BJ (cell line): Measurements from ENCODE around the gene YLPM1. TPM values are rescaled to one million over a fixed set of nuclear protein-coding genes. Genes with fewer than 3 reads are reported as not detected.
A peak's percentile ranks its signal among the peaks of the same experiment; 100 is the strongest.

Experiments
- CTCF ChIA-PET: fragments of 350-600 bp; formaldehyde crosslinking; extraction: SDS; loops from one replicate; lab custom pipeline; 2021; ENCODE audit warnings: antibody characterized with exemption, inconsistent platforms; lab: Yijun Ruan, JAX
- POLR2A ChIA-PET: fragments of 300-600 bp; sonication (Branson Sonifier 250); formaldehyde crosslinking; extraction: SDS; loops from one replicate; lab custom pipeline; 2021; ENCODE audit warnings: antibody characterized with exemption; lab: Charles Lee
- DNase-seq: peaks from one replicate; pipeline ENCODE4 v3.0.0-alpha.2; 2011; ENCODE audit warnings: low read depth
- H3K27me3 ChIP-seq: 2 replicates; pipeline ENCODE4 v1.6.0; 2011; ENCODE audit warnings: low read length; ENCODE audit not compliant: control insufficient read depth, insufficient read depth
- H3K36me3 ChIP-seq: 2 replicates; pipeline ENCODE4 v1.5.1; 2011; ENCODE audit warnings: low read length; ENCODE audit not compliant: control insufficient read depth, insufficient read depth
- H3K4me3 ChIP-seq: 2 replicates; pipeline ENCODE4 v1.5.1; 2011; ENCODE audit warnings: low read depth, mild to moderate bottlenecking, control low read depth, low read length
- CTCF ChIP-seq: IDR thresholded peaks from 2 replicates; pipeline ENCODE4 v1.5.1; 2011; ENCODE audit warnings: low read depth, mild to moderate bottlenecking, control low read depth, inconsistent platforms, low read length, moderate library complexity; ENCODE audit not compliant: insufficient read depth
- polyA plus RNA-seq: library from polyadenylated mRNA; depleted of rRNA; stranded (reverse); fragments of >200 nt; gene quantifications from 2 replicates; pipeline ENCODE4 v1.2.3, GENCODE V29; 2011

YLPM1 gene
- polyA plus RNA-seq, 1 experiment = 5.5 TPM

GRCh38 chr14:74848768-74849167 lies 85.7 kb downstream of the YLPM1 start:
- Histone ChIP-seq H3K36me3 (no peaks in the 10 kb centered on the region), H3K4me3 (no peak overlapping the region), H3K27me3 (no peaks in the 10 kb centered on the region)
- ChIA-PET POLR2A (no interaction called here), CTCF (interaction anchor here (1.0 to 8.5 kb wide), 5 partner anchors 12 to 240 kb away, joined by 3 to 64 read pairs (median 3); partner anchors contain the start of gene LTBP2)
- no peak for DNase-seq
- no peak for TF ChIP-seq CTCF

GRCh38 chr14:74852922-74853530 lies 89.9 kb downstream of the YLPM1 start:
- peak; percentile 84 for DNase-seq
- no peak for TF ChIP-seq CTCF
- ChIA-PET CTCF (interaction anchor here (0.5 to 13.8 kb wide), 10 partner anchors 8 to 455 kb away, joined by 3 to 315 read pairs (median 4); partner anchors contain the start of gene LTBP2), POLR2A (no interaction called here)
- no peaks in the 10 kb centered on the region for H3K36me3 ChIP-seq
- H3K4me3 ChIP-seq = no peak overlapping the region
- no peaks in the 10 kb centered on the region for H3K27me3 ChIP-seq

GRCh38 chr14:74853581-74853980 lies 90.5 kb downstream of the YLPM1 start:
- DNase-seq = no peak
- no peak overlapping the region for H3K4me3 ChIP-seq
- CTCF ChIA-PET = interaction anchor here (0.5 to 13.8 kb wide), 10 partner anchors 8 to 454 kb away, joined by 3 to 315 read pairs (median 4); partner anchors contain the start of gene LTBP2

GRCh38 chr14:74855021-74855420 lies 91.9 kb downstream of the YLPM1 start:
- no peak for TF ChIP-seq CTCF
- POLR2A ChIA-PET = no interaction called here
- Histone ChIP-seq H3K4me3 (no peak overlapping the region), H3K27me3 (no peaks in the 10 kb centered on the region), H3K36me3 (no peaks in the 10 kb centered on the region)
- CTCF ChIA-PET = interaction anchor here (1.3 to 13.8 kb wide), 5 partner anchors 12 to 246 kb away, joined by 3 to 315 read pairs (median 3); no protein-coding TSS in a partner anchor
- no peak for DNase-seq

More at GRCh38 chr14:74853581-74853980, 90.5 kb downstream of the YLPM1 start:
- POLR2A ChIA-PET = no interaction called here
- no peaks in the 10 kb centered on the region for H3K36me3 ChIP-seq
- no peaks in the 10 kb centered on the region for H3K27me3 ChIP-seq
- no peak for TF ChIP-seq CTCF

- no peak for TF ChIP-seq CTCF
- H3K36me3 ChIP-seq = no peaks in the 10 kb centered on the region
- no peak overlapping the region for H3K4me3 ChIP-seq
- POLR2A ChIA-PET = no interaction called here
- CTCF ChIA-PET = interaction anchor here (0.7 to 13.8 kb wide), 6 partner anchors 26 to 247 kb away, joined by 3 to 315 read pairs (median 37); partner anchors contain the start of gene DLST
- no peaks in the 10 kb centered on the region for H3K27me3 ChIP-seq
- DNase-seq = no peak
Observed at GRCh38 chr14:74855945-74856344, 92.8 kb downstream of the YLPM1 start.
